RWPE1 (cell line): ENCODE measurements around the gene JMJD1C.
A peak's percentile ranks its signal among the peaks of the same experiment; 100 is the strongest.
"Not testable (repeated sequence)": the region's sequence is repeated elsewhere in the genome, so short reads cannot be mapped to it uniquely, and the experiment has no call there.

Experiments used
- CTCF ChIA-PET: fragments of 350-600 bp; sonication (Branson Sonifier 250); formaldehyde crosslinking; extraction: SDS; loops from one replicate; lab custom pipeline; 2021; lab: Yijun Ruan, JAX
- POLR2A ChIA-PET: fragments of 400-600 bp; formaldehyde crosslinking; extraction: SDS; loops from one replicate; lab custom pipeline; 2020; ENCODE audit warnings: antibody characterized with exemption; ENCODE audit not compliant: low non-redundant PET; lab: Yijun Ruan, JAX
- DNase-seq: peaks from one replicate; pipeline ENCODE4 v3.0.0; 2012; ENCODE audit warnings: low spot score
- H3K27ac ChIP-seq: fragments of 450-650 bp; 2 replicates; pipeline ENCODE4 v1.5.1; 2017
- CTCF ChIP-seq: fragments of 450-650 bp; conservative IDR thresholded peaks from 2 replicates; pipeline ENCODE4 v1.5.1; 2017; ENCODE audit warnings: low read depth, mild to moderate bottlenecking

JMJD1C gene

GRCh38 chr10:63504145-63504881 lies 38.5 kb upstream of the JMJD1C start:
- POLR2A ChIA-PET: interaction anchor here (0.6 kb wide), 1 partner anchor 203 kb away, joined by 4 read pairs; no protein-coding TSS in a partner anchor
- CTCF ChIA-PET: interaction anchor here (1.2 kb wide), 1 partner anchor 10 kb away, joined by 4 read pairs; no protein-coding TSS in a partner anchor
- no peak for TF ChIP-seq CTCF
- H3K27ac ChIP-seq: no peak overlapping the region
- peak; percentile 74 for DNase-seq

- CTCF ChIA-PET: interaction anchor here (0.6 kb wide), 2 partner anchors 109 to 1242 kb away, joined by 3 to 4 read pairs; no protein-coding TSS in a partner anchor
Measured at GRCh38 chr10:63503395-63503794, 37.6 kb upstream of the JMJD1C start.

GRCh38 chr10:63502832-63503231 lies 37.1 kb upstream of the JMJD1C start:
- no peak for TF ChIP-seq CTCF
- POLR2A ChIA-PET: no interaction called here
- no peak for DNase-seq
- CTCF ChIA-PET: no interaction called here
- H3K27ac ChIP-seq: no peak overlapping the region

More at GRCh38 chr10:63503395-63503794, 37.6 kb upstream of the JMJD1C start:
- DNase-seq: no peak
- POLR2A ChIA-PET: interaction anchor here (0.6 kb wide), 1 partner anchor 204 kb away, joined by 4 read pairs; no protein-coding TSS in a partner anchor
- H3K27ac ChIP-seq: no peak overlapping the region
- TF ChIP-seq CTCF: no peak

GRCh38 chr10:63501954-63502353 lies 36.2 kb upstream of the JMJD1C start:
- POLR2A ChIA-PET: no interaction called here
- H3K27ac ChIP-seq: no peak overlapping the region
- no peak for TF ChIP-seq CTCF
- DNase-seq: no peak
- CTCF ChIA-PET: interaction anchor here (0.7 kb wide), 1 partner anchor 43 kb away, joined by 3 read pairs; no protein-coding TSS in a partner anchor

- DNase-seq, H3K27ac ChIP-seq, POLR2A ChIA-PET: not testable (repeated sequence)
- CTCF ChIA-PET: interaction anchor here (0.6 kb wide), 1 partner anchor 36 kb away, joined by 8 read pairs; no protein-coding TSS in a partner anchor
Measured at GRCh38 chr10:63500551-63500950, 34.8 kb upstream of the JMJD1C start.

GRCh38 chr10:63498665-63499064 lies 32.9 kb upstream of the JMJD1C start:
- no peak overlapping the region for H3K27ac ChIP-seq
- ChIA-PET CTCF (no interaction called here), POLR2A (no interaction called here)
- no peak for DNase-seq
- no peak for TF ChIP-seq CTCF

- CTCF ChIA-PET: no interaction called here
- DNase-seq: no peak
- no peak for TF ChIP-seq CTCF
- H3K27ac ChIP-seq: no peak overlapping the region
- POLR2A ChIA-PET: no interaction called here
Measured at GRCh38 chr10:63497321-63497720, 31.5 kb upstream of the JMJD1C start.
